ENCODE results near the gene ATF2.
"Not testable (repeated sequence)": the region's sequence is repeated elsewhere in the genome, so short reads cannot be mapped to it uniquely, and the experiment has no call there.

Gene ATF2

DNA sequence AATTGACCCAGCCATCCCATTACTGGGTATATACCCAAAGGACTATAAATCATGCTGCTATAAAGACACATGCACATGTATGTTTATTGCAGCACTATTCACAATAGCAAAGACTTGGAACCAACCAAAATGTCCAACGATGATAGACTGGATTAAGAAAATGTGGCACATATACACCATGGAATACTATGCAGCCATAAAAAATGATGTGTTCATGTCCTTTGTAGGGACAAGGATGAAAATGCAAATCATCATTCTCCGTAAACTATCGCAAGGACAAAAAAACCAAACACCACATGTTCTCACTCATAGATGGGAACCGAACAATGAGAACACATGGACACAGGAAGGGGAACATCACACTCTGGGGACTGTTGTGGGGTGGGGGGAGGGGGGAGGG is 83.9 kb downstream of the ATF2 start:
- DNase-seq (ENCODE audit: low read depth) = not testable (repeated sequence)

- DNase-seq (ENCODE audit: low read depth) = no peak
Observed at GRCh38 chr2:175080479-175080878, 87.5 kb downstream of the ATF2 start.

GRCh38 chr2:175076272-175076671 is 91.7 kb downstream of the ATF2 start:
- DNase-seq (ENCODE audit: low read depth) = no peak

- no peak for DNase-seq (ENCODE audit: low read depth)
Observed at GRCh38 chr2:175074478-175074877, 93.5 kb downstream of the ATF2 start.

DNA sequence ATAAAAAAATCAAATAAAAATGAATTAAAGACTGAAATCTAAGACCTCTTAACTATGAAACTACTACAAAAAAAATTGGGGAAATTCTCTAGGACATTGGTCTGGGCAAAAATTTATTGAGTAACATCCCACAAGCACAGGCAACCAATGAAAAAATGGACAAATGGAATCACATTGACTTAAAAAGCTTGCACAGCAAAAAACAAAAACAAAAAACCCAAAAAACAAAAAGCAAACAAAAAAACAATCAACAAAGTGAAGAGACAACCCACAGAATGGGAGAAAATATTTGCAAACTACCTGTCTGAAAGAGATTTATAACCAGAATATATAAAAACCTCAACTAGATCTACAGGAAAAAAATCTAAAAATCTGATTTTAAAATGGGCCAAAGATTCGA is 99.5 kb downstream of the ATF2 start:
- no peak for DNase-seq (ENCODE audit: low read depth)

GRCh38 chr2:175066411-175066810 is 101.6 kb downstream of the ATF2 start:
- no peak for DNase-seq (ENCODE audit: low read depth)

DNA sequence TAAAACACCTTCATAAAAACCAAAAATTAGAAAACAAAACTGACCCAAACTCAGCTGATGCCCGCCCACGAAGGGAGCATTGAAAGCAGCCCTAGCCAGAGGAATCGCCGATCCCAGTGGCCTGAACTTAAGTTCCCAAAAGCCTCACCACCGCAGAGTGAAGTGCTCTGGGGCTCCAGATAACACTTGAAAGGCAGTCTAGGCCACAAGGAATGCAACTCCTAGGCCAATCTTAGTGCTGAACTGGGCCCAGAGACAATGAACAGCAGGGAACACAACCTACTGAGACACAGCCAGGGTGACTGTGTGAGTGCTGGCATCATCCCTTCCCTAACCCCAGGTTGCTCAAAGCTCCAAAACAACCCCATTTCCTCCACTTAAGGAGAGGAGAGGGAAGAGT is 103.2 kb downstream of the ATF2 start:
- DNase-seq (ENCODE audit: low read depth) = no peak

DNA sequence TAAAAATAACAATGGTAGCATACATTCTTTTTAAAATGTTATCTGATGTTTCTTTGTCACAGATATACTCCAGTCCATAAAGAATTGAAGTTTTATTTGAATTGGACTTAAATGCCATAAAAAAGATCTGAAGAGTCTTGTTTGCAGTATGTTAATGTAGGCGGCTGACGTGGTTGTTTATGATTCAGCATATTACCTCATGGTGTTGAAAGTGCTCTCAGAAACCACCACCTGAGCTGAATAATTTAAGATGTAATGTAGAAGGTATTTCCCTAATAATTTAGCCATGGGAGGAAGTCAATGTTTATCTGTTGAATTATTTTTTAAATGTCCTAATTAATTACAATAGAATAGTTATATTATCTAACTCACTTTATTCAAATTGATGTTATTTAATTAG is 104.3 kb downstream of the ATF2 start:
- DNase-seq (ENCODE audit: low read depth) = no peak

DNA sequence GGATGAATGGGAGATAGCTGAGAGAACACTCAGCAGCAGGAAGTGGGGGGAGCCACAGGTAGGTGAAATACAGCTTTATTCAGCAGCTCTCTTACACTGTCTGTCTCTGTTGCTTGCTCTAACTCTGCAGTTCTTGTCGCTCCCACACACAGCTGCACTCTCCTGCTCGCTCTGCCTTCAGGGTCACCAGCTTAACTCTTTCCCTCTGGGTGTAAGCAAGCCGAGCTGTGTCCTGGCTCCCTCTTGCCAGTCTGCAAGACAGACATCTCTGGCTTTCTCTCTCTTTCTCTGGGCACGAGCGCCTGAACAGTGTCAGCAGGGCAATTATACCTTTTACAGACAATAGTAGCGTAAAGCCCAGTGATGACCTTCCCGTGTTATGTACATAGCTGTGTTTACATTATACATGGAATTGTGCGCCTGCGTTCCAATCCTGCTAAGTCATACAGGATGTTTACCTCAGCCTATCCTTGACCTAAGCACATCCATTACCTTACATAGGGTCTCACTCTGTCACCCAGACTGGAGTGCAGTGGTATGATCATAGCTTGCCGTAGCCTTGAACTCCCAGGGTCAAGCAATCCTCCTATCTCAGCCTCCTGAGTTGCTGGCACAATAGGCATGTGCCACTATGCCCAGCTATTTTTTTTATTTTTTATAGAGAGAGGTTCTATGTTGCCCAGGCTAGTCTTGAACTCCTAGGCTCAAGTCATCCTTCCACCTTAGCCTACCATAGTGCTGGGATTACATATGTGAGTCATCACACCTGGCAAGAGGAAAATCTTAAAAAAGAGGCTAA is 105.0 kb downstream of the ATF2 start:
- DNase-seq (ENCODE audit: low read depth) = no peak

DNA sequence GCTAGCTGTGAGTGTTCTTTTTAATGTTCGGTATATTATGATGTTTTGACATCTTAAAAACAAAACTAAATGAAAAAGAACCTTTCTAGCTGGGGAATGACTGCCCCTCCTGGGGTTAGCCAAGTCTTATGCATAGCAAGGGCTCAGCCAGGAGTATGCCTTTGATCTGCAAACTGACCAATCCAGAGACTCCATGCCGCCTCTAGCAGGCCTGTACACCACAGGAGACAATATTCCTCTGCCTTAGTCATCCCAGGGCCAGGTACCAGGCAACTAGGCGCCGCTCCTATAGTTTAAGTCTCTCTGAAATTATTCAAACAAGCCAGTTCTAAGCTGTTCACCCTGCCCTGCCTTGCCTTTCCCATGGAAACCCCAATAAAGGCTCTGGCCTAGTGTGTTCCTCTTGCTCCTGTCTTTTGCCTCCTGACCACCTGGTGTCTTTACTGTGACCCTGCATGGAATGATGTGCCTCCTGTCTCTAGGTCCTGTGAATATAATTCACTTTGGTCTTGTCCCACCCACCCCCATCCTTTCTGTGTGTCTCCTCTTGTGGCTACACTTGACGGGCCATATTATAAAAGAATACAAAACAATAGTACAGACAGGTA is 110.8 kb downstream of the ATF2 start:
- DNase-seq (ENCODE audit: low read depth) = no peak

- no peak for DNase-seq (ENCODE audit: low read depth)
Observed at GRCh38 chr2:175055993-175056392, 112.0 kb downstream of the ATF2 start.

DNA sequence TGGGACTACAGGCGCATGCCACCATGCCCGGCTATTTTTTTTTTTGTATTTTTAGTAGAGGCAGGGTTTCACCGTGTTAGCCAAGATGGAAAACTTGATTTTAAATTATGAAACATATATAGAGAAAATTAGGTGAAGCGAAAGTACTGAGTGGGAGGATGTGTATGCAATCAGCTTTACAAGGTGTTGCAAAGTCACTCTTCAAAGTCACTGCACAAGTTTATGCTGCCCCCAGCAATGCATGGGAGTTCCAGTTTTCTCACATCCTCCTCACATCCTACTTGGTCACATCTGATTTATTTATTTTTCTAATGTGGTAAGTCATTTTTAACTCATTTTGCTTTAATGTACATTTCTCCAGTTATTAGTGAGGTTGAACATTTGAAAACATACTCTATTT is 113.7 kb downstream of the ATF2 start:
- no peak for DNase-seq (ENCODE audit: low read depth)

DNA sequence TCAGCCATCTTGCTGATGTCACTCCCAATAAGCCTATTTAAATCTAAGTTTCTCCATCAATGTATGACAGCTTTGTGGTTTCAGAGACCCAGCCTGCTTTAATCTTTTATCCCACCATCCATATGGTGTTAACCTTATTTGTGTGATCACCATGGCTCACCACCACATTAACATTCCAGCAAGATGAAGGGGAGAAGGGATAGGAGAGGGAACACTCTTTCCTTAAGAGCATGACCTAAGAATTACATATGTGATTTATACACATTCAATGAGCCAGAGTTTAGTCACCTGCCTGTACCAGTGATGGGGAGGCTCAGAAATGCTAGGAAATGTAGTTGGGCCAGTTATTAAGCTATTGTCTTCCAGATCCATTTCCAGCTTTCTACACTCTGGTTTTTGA is 118.3 kb downstream of the ATF2 start:
- DNase-seq (ENCODE audit: low read depth) = no peak

DNA sequence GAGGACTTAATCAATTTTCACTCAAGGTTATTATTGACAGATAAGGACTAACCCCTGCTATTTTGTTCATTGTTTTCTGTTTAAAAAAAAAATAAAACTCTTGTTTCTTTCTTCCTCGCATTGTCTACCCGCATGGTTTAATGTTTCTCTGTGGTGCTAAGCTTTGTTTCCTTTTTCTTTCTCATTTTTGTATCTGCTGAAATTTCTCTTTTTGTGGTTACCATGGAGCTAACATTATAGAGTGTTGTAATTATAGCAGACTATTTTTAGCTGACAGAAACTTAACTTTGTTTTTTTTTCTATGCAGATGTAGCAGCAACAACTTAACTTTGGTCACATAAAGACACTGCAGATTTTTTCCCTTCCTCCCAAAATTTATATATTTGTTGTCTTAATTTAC is 119.7 kb downstream of the ATF2 start:
- no peak for DNase-seq (ENCODE audit: low read depth)

DNA sequence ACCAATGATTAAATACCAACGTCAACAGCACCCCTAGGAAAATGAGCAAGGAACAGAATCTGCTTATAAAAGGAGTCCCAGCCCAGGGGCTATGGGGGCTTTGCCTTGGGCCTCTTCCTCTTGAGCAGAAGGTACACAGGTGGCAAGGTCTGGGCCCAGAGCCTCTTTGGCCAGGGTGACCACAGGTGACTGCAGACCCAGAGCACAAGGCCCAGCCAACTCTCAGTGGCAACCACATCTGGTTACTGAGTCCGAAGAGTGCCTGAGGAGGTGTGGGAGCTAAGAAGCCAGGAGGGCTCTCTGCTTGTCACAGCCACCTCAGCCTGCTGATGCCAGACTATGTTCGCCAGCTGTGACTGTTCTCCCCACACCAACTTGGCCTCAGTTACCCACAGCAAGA is 128.5 kb downstream of the ATF2 start:
- no peak for DNase-seq (ENCODE audit: low read depth)

- no peak for DNase-seq (ENCODE audit: low read depth)
Observed at GRCh38 chr2:175039031-175039430, 129.0 kb downstream of the ATF2 start.

GRCh38 chr2:175037941-175038340 is 130.1 kb downstream of the ATF2 start:
- no peak for DNase-seq (ENCODE audit: low read depth)

GRCh38 chr2:175036582-175037018 is 131.4 kb downstream of the ATF2 start:
- DNase-seq (ENCODE audit: low read depth) = no peak

- no peak for DNase-seq (ENCODE audit: low read depth)
Observed at GRCh38 chr2:175035806-175036205, 132.2 kb downstream of the ATF2 start.

- DNase-seq (ENCODE audit: low read depth) = no peak
Observed at GRCh38 chr2:175034716-175035115, 133.3 kb downstream of the ATF2 start.

DNA sequence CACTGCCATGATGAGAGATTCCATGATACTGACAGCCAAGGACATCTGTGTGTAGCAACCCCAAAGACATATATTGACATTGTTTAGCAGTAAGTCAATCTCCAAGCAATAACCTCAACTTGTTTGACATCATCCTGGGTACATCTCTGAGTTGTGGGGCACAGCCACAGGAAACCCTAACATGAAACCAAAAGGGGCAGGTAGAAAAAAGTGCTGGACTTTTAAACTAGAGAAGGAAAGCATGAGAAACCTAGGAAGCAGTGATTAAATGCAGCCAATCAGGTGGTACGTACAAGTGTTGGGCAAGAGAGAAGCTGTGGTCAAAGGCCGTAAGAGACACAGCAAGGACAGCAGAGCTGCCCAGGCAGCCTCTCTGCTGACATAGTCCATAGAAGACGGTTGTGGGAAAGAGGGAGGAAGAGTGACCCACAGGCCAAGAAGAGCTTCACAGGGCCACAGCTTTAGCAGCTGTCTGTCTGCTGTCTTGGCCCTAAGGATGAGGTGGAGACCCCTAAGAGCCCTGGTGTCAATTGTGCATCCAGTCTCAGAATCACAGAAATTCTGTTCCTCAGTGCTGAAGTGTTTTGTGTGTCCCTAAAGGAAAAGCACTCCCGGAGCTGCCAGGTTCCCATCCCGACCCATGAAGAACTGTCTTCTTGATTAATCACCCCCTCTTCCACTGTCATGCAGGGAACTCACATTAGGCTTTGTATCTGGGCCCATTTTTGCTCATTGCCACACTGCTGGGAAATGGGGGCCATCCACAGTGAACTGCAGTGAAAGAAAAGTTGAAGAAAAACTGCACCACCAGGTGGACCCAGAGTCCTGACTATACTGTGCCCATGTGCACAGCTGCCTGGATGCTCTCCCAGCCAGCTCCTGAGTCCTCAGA is 137.4 kb downstream of the ATF2 start:
- DNase-seq (ENCODE audit: low read depth) = no peak

DNA sequence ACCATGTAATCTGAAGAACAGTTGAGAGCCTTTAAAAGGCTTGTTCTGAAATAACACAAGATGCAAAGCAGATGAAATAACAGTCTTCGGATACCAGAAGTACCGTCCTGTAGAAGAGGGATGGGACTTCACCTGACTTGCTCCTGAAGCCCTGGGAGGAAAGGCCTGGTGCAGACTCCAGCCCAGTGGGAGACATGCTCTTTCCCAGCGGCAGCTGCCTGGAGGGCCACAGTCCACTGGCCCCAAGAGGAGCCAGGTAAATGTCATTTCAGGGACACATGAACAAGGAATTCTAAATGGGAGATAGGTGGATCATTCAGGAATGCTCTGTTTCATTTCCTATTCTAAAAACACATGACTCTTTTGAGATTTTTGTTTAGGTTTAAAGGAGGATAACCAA is 140.2 kb downstream of the ATF2 start:
- no peak for DNase-seq (ENCODE audit: low read depth)

DNA sequence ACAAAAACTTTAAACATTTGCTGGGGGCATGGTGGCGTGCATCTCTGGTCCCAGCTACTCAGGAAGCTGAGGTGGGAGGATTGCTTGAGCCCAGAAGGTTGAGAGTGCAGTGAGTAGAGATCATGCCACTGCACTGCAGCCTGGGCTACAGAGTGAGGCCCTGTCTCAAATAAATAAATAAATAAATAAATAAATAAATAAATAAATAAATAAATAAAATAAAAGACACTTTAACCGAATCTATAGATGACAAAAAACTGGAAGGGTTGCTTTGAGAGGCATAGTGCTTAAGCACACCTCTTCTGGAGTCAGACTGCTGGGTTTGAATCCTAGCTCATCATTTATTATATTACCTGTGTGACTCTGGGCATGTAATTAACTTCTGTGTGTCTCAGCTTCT is 141.6 kb downstream of the ATF2 start:
- DNase-seq (ENCODE audit: low read depth) = no peak

All from stimulated activated CD8-positive, alpha-beta memory T cell treated with anti-CD3 and anti-CD28 coated beads, Interleukin-4, amount 100 ng/mL, for 24 hours (primary cell).